GM12891 (cell line): ENCODE measurements around the gene PRCD.

ENCODE experiments used
- DNase-seq: peaks from one replicate; pipeline ENCODE4 v3.0.0; 2011; ENCODE audit warnings: low spot score; ENCODE audit not compliant: insufficient read length
- FAIRE-seq: peaks from 2 replicates; lab custom pipeline; 2011; peaks lifted over from hg19 to GRCh38; lab: Jason Lieb, UNC
- PAX5 ChIP-seq: IDR thresholded peaks from 2 replicates; pipeline ENCODE4 v1.6.1; 2011; ENCODE audit warnings: low read length, moderate library complexity, mild to moderate bottlenecking; ENCODE audit not compliant: insufficient read depth, severe bottlenecking
- POLR2A ChIP-seq: IDR thresholded peaks from 2 replicates; pipeline ENCODE4 v1.6.1; 2011; ENCODE audit warnings: low read depth, low read length, control low read depth
- POLR2AphosphoS5 ChIP-seq: IDR thresholded peaks from 2 replicates; pipeline ENCODE4 v1.6.1; 2011; ENCODE audit warnings: low read depth, low read length, control low read depth
- POU2F2 ChIP-seq: IDR thresholded peaks from 2 replicates; pipeline ENCODE4 v1.6.1; 2011; ENCODE audit warnings: low read depth, mild to moderate bottlenecking, control low read depth, low read length, moderate library complexity
- SPI1 ChIP-seq: IDR thresholded peaks from 2 replicates; pipeline ENCODE4 v1.6.1; 2011; ENCODE audit warnings: low read depth, low read length, control low read depth
- TAF1 ChIP-seq: IDR thresholded peaks from 2 replicates; pipeline ENCODE4 v1.6.1; 2011; ENCODE audit warnings: low read depth, low read length, control low read depth

PRCD gene

GRCh38 chr17:76565728-76566612 lies 26.1 kb downstream of the PRCD start:
- DNase-seq: no peak
- FAIRE-seq: no peak
- TF ChIP-seq SPI1 (no peak), POLR2A (peak; percentile 55), TAF1 (no peak)

- no peak for FAIRE-seq
- no peak for DNase-seq
- TF ChIP-seq TAF1 (no peak), PAX5 (no peak)
Measured at GRCh38 chr17:76566613-76566943, 26.7 kb downstream of the PRCD start.

- TF ChIP-seq TAF1: no peak
- no peak; the same call in 1 of the 2 replicates for TF ChIP-seq POLR2AphosphoS5
- no peak for TF ChIP-seq POU2F2
- no peak; the same call in 1 of the 2 replicates for TF ChIP-seq POLR2A
- TF ChIP-seq PAX5: no peak
- TF ChIP-seq SPI1: no peak
- FAIRE-seq (no peak), DNase-seq (no peak)
Measured at GRCh38 chr17:76566988-76567431, 27.2 kb downstream of the PRCD start.

GRCh38 chr17:76567634-76568432 lies 28.0 kb downstream of the PRCD start:
- DNase-seq (no peak), FAIRE-seq (no peak)
- TF ChIP-seq PAX5: no peak
- peak; percentile 34; the same call in 1 of the 2 replicates for TF ChIP-seq POLR2AphosphoS5
- peak; percentile 40; the same call in 1 of the 2 replicates for TF ChIP-seq POLR2A
- no peak for TF ChIP-seq POU2F2

GRCh38 chr17:76568811-76569221 lies 29.0 kb downstream of the PRCD start:
- no peak for FAIRE-seq
- no peak for DNase-seq
- TF ChIP-seq TAF1 (no peak), POLR2A (no peak), POLR2AphosphoS5 (no peak), POU2F2 (no peak), SPI1 (no peak), PAX5 (no peak)

GRCh38 chr17:76569607-76570279 lies 29.9 kb downstream of the PRCD start:
- no peak for FAIRE-seq
- TF ChIP-seq SPI1 (no peak), POLR2AphosphoS5 (no peak)
- DNase-seq: no peak

GRCh38 chr17:76570457-76570856 lies 30.6 kb downstream of the PRCD start:
- DNase-seq: no peak
- TF ChIP-seq SPI1: no peak
- no peak for TF ChIP-seq POLR2AphosphoS5
- TF ChIP-seq POU2F2: no peak
- no peak for TF ChIP-seq TAF1
- TF ChIP-seq POLR2A: no peak
- no peak for TF ChIP-seq PAX5
- no peak for FAIRE-seq

- TF ChIP-seq POLR2AphosphoS5 (no peak), SPI1 (no peak), PAX5 (no peak), POU2F2 (no peak), POLR2A (no peak), TAF1 (no peak)
- DNase-seq (no peak), FAIRE-seq (no peak)
Measured at GRCh38 chr17:76570877-76571471, 31.1 kb downstream of the PRCD start.

- DNase-seq: no peak
- FAIRE-seq: no peak
- no peak for TF ChIP-seq POLR2AphosphoS5
- no peak for TF ChIP-seq PAX5
- no peak for TF ChIP-seq SPI1
- TF ChIP-seq TAF1: no peak
- no peak for TF ChIP-seq POU2F2
- TF ChIP-seq POLR2A: no peak
Measured at GRCh38 chr17:76572201-76572910, 32.5 kb downstream of the PRCD start.
